ENCODE results near the gene PLIN3. TPM values are rescaled to one million over a fixed set of nuclear protein-coding genes. Genes with fewer than 3 reads are reported as not detected.
"Not testable (repeated sequence)": the region's sequence is repeated elsewhere in the genome, so short reads cannot be mapped to it uniquely, and the experiment has no call there.

The PLIN3 gene
- total RNA-seq, 3 donors from 2014 or later (not counting 1 experiment from before 2014, with no cell fraction given): 26.6 to 28.7 (median 28.3) TPM

GRCh38 chr19:4823577-4823976 lies 43.9 kb downstream of the PLIN3 start:
- intact Hi-C loops (cut with micrococcal nuclease): no loop called here
- H3K4me1 Mint-ChIP-seq: peaks cover 0 to 14% of the 10 kb centered on the region in 2 donors
- no peak for TF ChIP-seq CTCF (IDR thresholded peaks at IDR 0.05)
- no peak overlapping the region for H3K27ac Mint-ChIP-seq
- no peaks in the 10 kb centered on the region for H3K27me3 ChIP-seq (ENCODE audit: control insufficient read depth, insufficient read depth, low read length)
- H3K4me3 ChIP-seq (ENCODE audit: low read length): no peak overlapping the region
- ATAC-seq: no peak
- H3K4me3 Mint-ChIP-seq: no peak overlapping the region
- no peaks in the 10 kb centered on the region for H3K9me3 Mint-ChIP-seq
- 83% methylated on average over 6 of the region's 6 CpGs for WGBS (ENCODE audit: insufficient coverage)
- no peaks in the 10 kb centered on the region for H3K36me3 ChIP-seq (ENCODE audit: control insufficient read depth, insufficient read depth, low read length)
- no peaks in the 10 kb centered on the region for H3K36me3 Mint-ChIP-seq
- H3K4me1 ChIP-seq (ENCODE audit: control insufficient read depth, insufficient read depth, low read length): peaks cover under 1% of the 10 kb centered on the region
- H3K27ac ChIP-seq (ENCODE audit: low read length): no peak overlapping the region
- H3K9me3 ChIP-seq (ENCODE audit: control insufficient read depth, insufficient read depth, low read length): no peaks in the 10 kb centered on the region
- H3K27me3 Mint-ChIP-seq (ENCODE audit: low read depth in 2 of 2): no peaks in the 10 kb centered on the region
- DNase-seq: no peak

GRCh38 chr19:4822354-4822753 lies 45.1 kb downstream of the PLIN3 start:
- H3K27ac ChIP-seq (ENCODE audit: low read length); H3K27me3 ChIP-seq (ENCODE audit: control insufficient read depth, insufficient read depth, low read length); H3K4me3 Mint-ChIP-seq; ATAC-seq; H3K36me3 Mint-ChIP-seq; H3K36me3 ChIP-seq (ENCODE audit: control insufficient read depth, insufficient read depth, low read length); H3K4me3 ChIP-seq (ENCODE audit: low read length); intact Hi-C loops (cut with micrococcal nuclease); H3K4me1 Mint-ChIP-seq; H3K9me3 ChIP-seq (ENCODE audit: control insufficient read depth, insufficient read depth, low read length); H3K27me3 Mint-ChIP-seq (ENCODE audit: low read depth in 2 of 2); H3K9me3 Mint-ChIP-seq; H3K27ac Mint-ChIP-seq; H3K4me1 ChIP-seq (ENCODE audit: control insufficient read depth, insufficient read depth, low read length); DNase-seq: not testable (repeated sequence)
- 95% methylated on average over 7 of the region's 7 CpGs for WGBS (ENCODE audit: insufficient coverage)

- Histone ChIP-seq H3K27ac (ENCODE audit: low read length) (no peak overlapping the region), H3K4me3 (ENCODE audit: low read length) (no peak overlapping the region), H3K9me3 (ENCODE audit: control insufficient read depth, insufficient read depth, low read length) (no peaks in the 10 kb centered on the region), H3K36me3 (ENCODE audit: control insufficient read depth, insufficient read depth, low read length) (peaks cover 17% of the 10 kb centered on the region), H3K4me1 (ENCODE audit: control insufficient read depth, insufficient read depth, low read length) (no peaks in the 10 kb centered on the region), H3K27me3 (ENCODE audit: control insufficient read depth, insufficient read depth, low read length) (no peaks in the 10 kb centered on the region)
- no peak for TF ChIP-seq CTCF (IDR thresholded peaks at IDR 0.05)
- Mint-ChIP-seq H3K4me3 (no peak overlapping the region), H3K9me3 (no peaks in the 10 kb centered on the region), H3K27ac (no peak overlapping the region), H3K27me3 (ENCODE audit: low read depth in 2 of 2) (no peaks in the 10 kb centered on the region), H3K36me3 (no peaks in the 10 kb centered on the region), H3K4me1 (peaks cover 0 to 5% of the 10 kb centered on the region in 2 donors)
- intact Hi-C loops (cut with micrococcal nuclease): no loop called here
- ATAC-seq: no peak
- DNase-seq: no peak
- 82% methylated on average over 4 of the region's 4 CpGs for WGBS (ENCODE audit: insufficient coverage)
These were observed 46.2 kb downstream of the PLIN3 start for GRCh38 chr19:4821265-4821664.

- no peaks in the 10 kb centered on the region for H3K27me3 ChIP-seq (ENCODE audit: control insufficient read depth, insufficient read depth, low read length)
- intact Hi-C loops (cut with micrococcal nuclease): no loop called here
- Mint-ChIP-seq H3K4me3 (no peak overlapping the region), H3K27me3 (ENCODE audit: low read depth in 2 of 2) (no peaks in the 10 kb centered on the region), H3K9me3 (no peaks in the 10 kb centered on the region), H3K27ac (peak overlapping the region in 1 of 2 donors; percentile 26), H3K36me3 (no peaks in the 10 kb centered on the region), H3K4me1 (peaks cover 5 to 14% of the 10 kb centered on the region in 2 donors)
- peaks cover 17% of the 10 kb centered on the region for H3K36me3 ChIP-seq (ENCODE audit: control insufficient read depth, insufficient read depth, low read length)
- 96% methylated on average over 32 of the region's 32 CpGs for WGBS (ENCODE audit: insufficient coverage)
- DNase-seq: no peak
- H3K27ac ChIP-seq (ENCODE audit: low read length): no peak overlapping the region
- H3K4me3 ChIP-seq (ENCODE audit: low read length): no peak overlapping the region
- no peaks in the 10 kb centered on the region for H3K9me3 ChIP-seq (ENCODE audit: control insufficient read depth, insufficient read depth, low read length)
- no peak for ATAC-seq
- H3K4me1 ChIP-seq (ENCODE audit: control insufficient read depth, insufficient read depth, low read length): peaks cover 10% of the 10 kb centered on the region
- TF ChIP-seq CTCF (IDR thresholded peaks at IDR 0.05): no peak
These were observed 49.8 kb downstream of the PLIN3 start for GRCh38 chr19:4817467-4818277.

Data from natural killer cell (primary cell).